ENCODE results near the gene TMEM178B.

Gene TMEM178B

DNA sequence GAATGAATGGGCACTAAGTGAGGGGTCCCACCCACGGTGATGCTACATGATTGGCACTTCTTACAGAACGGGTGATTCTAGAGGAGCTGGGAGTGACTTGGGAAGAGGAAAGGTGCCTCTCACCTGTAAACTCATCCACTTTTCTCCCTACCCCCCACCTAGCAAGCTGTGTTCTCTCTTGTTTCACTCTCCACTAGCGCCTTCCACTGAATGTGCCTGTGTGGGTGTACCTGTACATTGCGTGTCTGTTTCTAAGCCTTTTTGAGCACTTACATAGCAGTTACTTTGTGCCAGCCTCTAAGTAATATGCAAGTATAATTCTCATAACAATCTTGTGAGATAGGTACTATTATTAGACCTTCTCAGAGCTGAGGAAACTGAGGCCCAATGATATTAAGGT is 343.6 kb downstream of the TMEM178B start:
- no peak for DNase-seq (ENCODE audit: low read depth in 2 of 3, low spot score in 2 of 3)

DNA sequence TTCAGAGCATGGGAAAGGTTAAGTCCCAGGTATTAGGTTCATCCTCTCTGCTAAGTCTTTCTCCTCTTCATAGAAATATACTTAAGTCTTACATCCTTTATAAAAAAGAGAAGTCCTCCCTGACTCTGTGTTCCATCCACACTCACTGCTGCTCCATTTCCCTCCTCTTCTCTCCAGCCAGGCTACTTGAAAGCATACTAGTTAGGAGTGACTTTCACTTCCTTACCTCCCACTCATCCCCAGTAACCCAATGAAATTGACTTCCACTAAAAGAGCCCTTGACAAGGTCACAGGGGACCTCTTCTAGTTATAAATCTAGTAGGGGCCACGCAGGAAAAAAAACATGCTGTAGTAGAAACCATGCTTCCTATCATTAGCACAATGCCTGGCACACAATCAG is 344.2 kb downstream of the TMEM178B start:
- DNase-seq (ENCODE audit: low read depth in 2 of 3, low spot score in 2 of 3) = no peak

DNA sequence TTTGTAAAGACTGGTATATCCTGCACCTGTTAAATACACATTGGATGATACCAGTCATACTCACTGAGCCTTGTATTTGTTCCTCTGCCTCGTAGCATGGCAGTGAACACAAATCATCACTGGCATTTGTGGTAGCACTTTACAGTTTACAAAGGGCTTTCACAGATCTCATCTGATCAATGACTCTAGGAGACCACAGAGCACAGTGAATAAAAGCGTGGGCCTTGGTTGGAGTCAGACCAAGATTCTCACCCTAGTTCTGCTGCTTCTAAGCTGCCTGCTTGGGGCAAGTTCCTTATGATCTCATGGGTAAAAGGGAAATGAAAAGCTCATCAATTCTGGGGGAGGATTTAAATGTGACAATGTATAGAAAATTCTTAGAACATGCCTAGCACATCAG is 347.4 kb downstream of the TMEM178B start:
- DNase-seq (ENCODE audit: low read depth in 2 of 3, low spot score in 2 of 3) = no peak

DNA sequence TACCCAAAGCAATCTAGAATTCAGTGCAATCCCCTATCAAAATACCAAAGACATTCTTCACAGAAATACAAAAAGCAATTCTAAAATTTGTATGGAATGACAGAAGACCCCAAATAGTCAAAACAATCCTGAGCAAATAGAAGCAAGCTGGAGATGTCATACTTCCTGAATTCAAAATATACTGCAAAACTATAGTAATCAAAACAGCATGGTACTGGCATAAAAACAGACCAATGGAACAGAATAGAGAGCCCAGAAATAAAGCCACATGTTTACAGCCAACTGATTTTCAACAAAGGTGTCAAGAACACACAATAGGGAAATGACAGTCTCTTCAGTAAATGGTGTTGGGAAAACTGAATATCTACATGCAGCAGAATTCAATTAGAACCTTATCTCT is 353.3 kb downstream of the TMEM178B start:
- DNase-seq (ENCODE audit: low read depth in 2 of 3, low spot score in 2 of 3) = no peak

DNA sequence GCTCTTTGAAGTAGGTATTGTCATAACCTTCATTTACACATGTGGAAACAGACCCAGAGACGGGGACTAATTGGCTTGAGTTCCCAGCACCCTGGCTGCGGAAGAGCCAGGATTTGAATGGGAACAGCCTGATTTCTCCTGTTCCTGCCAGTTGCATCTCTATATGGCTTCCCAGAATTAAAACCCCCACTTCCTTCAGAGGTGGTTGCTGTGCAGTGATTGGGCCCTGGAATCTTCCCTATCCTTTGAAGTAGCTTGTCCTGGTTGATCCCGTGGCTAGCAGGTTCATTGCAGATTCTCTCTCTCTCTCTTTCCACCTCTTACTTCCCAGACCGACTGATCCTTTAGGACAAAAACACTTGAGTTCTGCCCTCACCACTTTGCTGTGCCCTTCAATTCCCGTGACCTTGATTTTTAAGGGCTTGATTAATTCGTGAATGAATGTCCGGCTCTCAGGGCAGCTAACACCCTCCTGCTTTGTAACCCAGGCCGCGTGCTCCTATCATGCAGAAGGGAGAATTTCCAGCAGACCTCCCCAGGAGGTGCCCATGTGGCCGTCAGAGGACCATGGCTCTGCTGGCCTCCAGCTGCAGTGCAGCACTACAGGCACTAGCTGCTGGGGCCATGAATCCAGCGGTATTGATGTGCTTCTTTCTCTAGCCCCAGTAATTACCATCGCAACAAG is 356.7 kb downstream of the TMEM178B start:
- DNase-seq (ENCODE audit: low read depth in 2 of 3, low spot score in 2 of 3) = no peak

DNA sequence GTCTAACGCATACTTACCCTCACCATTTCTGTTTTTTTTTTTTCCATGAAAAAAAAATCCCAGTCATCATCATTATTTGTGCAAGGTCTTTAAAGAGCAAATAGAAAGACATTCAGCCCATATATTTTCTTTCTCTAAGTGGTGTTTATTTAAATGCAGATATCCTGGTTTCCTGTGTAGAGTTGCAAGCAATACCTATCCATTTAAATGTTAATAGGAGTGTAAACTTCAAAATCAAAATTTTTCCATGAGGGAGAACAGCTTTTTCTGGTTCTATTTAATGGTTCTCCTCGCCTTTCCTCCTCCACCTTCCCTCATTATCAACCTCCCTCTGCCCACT is 357.2 kb downstream of the TMEM178B start:
- no peak for DNase-seq (ENCODE audit: low read depth in 2 of 3, low spot score in 2 of 3)

DNA sequence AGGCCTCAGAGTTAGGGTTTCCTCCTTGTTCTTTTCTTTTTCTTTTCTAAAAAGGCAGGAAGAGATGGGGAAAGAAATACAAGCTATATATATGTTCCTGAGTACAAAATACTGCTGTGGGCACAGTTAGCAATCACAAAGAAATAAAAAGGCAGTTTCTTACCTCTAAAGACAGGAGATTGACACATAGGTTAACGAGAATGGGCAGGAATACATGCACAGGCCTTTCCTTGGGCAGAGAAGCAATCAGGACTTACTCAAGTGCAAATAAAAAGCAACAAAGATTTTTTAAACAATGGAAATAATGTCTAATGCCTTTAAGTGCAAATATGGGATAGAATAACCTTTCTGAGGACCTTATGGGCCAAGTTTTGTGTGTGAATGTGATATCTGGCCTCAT is 357.8 kb downstream of the TMEM178B start:
- no peak for DNase-seq (ENCODE audit: low read depth in 2 of 3, low spot score in 2 of 3)

DNA sequence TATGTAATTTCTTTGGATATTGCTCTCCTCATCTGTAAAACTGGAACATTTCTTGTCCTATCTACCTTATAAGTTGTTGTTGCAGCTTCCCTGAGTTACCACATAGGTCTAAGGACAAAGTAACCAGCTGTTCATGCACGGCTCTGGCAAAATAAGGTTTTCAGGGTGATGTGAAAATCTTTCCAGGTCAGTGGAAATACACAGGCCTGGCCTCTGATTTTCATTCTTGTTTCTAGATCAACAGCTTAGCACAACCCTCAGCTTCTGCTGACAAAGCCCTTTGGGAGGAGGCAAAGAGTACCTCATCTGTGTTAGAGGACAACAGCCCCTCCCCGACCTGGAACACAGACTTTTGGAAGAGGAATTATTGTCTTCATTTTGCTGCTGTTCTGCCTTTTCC is 359.8 kb downstream of the TMEM178B start:
- DNase-seq (ENCODE audit: low read depth in 2 of 3, low spot score in 2 of 3) = no peak

DNA sequence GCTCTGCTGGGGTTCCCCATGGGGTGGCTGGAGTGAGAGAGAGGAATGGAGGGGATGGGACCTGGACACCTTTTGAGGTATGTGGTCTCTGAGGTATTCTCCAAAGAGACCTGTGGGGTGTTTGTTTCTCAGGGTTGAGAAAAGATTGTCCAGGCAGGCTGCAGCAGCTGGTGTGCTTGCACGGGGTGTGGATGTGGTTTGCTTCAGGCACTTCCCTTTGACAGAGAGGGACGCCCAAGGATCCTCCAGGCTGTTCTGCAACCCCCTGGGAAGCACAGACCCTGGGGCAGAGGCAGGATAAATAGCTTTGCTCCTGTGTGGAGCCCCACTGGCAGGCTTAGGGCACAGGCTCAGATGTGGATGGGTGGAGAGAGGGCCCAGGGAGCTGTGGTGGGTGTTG is 362.3 kb downstream of the TMEM178B start:
- DNase-seq (ENCODE audit: low read depth in 2 of 3, low spot score in 2 of 3) = no peak

DNA sequence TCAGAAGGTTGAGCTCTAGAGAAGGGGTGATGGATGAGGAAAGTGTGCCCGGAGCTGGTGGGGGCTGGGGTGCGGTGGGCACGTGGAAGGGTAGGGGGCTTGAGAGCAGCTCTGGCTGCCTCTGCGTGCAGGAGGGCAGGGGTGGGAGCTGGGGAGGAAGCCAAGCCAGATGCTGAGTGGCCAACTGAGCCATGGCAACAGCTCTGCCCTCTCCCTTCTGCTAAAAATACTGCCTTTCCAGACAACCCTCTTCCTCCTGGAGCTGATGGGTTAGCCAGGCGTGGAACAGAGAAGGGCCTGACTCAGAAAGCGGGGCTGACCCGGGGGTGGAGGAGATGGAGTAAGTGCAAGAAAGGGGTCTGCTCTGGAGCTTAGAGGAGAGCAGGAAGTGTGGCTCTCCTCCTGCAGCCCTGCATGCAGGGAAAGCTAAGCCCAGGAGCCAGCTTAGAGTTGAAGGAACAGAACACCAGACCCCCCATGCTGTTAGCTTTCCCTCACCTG is 362.8 kb downstream of the TMEM178B start:
- DNase-seq (ENCODE audit: low read depth in 2 of 3, low spot score in 2 of 3) = no peak

DNA sequence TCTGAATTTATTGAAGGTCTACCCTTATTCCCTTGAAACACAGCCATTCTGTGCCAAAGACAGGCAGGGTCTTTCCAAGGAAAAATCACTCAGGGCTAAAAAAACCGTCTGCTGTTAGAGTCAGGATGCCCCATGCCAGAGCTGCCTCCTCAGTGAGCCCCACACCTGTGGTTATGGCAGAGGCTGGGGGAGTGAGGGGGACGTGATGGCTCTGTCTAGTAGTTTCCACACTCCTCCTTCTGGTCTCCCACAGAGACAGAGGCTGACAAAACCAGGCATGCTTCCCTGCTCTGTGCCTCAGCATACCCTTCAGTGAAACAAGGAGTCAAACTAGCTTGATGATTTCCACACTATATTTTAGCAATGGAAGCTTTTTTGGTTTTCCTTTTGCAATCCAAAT is 365.3 kb downstream of the TMEM178B start:
- no peak for DNase-seq (ENCODE audit: low read depth in 2 of 3, low spot score in 2 of 3)

DNA sequence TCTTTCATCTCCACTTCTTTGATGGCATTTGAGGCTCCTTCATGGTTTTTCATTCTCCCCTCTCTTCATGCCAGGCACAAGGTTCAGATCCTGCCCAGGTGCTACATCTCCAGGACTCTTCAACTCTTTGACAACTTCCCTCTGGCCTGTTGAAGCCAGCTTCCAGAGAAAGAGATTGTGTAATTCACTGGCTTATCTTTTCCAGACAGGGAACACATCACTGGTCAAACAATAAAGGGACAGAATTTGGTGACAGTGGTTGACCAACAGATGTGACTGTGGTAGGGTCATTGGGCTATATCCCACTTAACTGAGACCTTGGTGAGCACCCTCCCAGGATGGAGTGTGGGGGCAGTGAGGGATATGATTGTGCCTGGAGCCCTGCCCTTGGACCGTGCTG is 365.9 kb downstream of the TMEM178B start:
- no peak for DNase-seq (ENCODE audit: low read depth in 2 of 3, low spot score in 2 of 3)

DNA sequence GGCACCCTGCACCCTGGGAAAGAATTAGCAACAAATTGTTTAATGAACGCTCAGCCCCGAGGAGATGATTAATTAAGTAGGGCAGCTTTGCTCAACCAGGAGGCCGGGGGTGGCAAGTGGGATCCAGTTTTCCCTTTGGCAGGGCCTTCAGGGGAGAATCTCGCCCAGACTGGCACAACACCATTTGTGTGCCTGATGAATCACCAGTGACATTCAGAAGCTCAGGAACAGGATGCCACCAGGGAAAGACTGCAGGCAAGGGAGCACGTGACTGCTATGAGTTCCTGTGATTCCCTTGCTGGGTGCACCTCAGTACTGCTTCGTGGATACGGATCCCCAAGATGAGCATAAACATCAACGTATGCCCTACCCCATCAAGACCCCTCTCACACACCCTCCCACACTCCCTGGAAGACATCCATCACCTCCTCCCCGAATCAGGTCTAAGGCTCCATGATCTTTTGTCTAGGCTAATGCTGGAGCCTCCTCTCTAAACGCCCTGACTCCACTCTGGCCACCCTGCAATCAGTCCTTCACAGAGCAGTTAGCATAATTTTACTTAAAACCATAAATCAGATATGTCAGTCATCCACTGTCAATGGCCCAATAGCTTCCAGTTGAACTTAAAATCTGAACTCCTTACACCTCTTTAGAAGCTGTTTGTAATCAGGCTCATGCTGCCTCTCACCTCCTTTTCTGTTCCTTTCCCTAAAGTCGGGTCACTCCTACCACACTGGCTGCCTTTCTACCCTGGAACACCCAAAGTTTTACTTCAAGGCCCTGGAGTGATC is 368.2 kb downstream of the TMEM178B start:
- no peak for DNase-seq (ENCODE audit: low read depth in 2 of 3, low spot score in 2 of 3)

DNA sequence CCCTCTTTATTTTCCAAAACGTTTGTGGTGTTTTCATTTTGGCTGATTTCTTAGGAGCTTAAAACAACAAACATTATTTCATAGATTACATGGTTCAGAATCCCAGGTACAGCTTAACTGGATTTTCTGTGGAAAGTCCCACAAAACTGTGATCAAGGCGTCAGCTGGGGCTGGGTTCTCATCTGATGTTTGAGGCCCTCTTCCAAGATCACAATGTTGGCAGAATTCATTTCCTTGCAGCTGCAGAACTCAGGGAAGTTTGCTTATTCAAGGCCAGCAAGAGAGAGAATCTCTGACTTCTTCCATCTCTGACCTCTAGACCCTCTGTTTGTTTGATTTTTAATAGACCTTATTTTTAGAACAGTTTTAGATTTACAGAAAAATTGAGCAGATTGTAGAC is 368.9 kb downstream of the TMEM178B start:
- DNase-seq (ENCODE audit: low read depth in 2 of 3, low spot score in 2 of 3) = no peak

DNA sequence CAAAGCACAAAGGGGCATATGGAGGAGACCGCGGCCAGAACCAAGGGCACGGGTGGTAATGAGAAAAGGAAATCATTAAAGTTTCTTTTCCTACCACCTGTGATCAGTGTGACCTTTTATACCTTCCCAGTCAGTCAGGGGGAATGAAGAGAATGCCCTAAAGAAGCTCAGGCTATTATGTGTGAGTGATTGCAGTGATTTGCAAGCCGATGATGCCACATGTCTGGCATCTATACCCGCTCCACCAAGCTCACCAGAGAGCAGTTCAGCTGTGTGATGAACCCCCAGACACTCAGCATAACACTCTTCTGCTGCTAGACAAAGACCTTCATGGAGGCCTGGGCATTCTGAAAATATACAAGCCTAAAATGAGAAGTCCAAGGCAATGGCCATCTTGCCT is 371.1 kb downstream of the TMEM178B start:
- DNase-seq (ENCODE audit: low read depth in 2 of 3, low spot score in 2 of 3) = no peak

DNA sequence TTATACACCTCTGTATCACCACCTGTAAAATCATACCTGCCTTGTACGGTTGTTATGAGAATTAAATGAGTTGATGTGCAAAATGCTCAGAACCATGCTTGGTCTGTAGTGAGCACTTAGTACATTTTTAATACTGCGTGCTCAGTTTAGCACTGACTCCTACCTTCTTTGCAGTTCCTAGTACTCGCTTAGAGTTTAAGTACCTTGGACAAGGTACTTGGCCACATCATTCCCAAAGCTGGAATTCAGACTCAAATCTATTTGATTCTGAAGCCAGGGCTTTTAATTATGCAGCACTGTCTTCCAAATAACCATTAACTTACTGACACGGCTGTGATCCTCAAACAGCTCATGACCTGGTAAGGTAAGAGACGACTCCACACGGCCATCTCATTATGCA is 377.4 kb downstream of the TMEM178B start:
- no peak for DNase-seq (ENCODE audit: low read depth in 2 of 3, low spot score in 2 of 3)

DNA sequence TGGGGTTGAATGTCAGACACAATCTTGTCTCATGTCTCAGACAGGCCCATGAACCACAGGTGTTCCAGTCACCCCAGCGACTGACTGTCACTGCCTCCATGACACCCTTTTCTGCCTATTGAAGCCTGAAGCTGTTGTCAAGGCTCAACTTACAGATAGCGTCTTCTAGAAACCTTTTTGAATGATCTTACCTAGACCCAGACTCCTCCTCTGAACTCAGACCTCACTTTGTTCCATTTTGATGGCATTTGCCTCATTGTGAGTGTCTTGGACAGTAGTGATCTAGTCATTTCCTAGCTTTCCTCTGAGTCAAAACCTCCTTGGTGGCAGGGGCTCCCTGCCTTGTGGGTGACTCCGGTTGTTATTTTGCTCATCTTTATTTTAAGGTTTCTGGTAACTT is 379.0 kb downstream of the TMEM178B start:
- DNase-seq (ENCODE audit: low read depth in 2 of 3, low spot score in 2 of 3) = no peak

DNA sequence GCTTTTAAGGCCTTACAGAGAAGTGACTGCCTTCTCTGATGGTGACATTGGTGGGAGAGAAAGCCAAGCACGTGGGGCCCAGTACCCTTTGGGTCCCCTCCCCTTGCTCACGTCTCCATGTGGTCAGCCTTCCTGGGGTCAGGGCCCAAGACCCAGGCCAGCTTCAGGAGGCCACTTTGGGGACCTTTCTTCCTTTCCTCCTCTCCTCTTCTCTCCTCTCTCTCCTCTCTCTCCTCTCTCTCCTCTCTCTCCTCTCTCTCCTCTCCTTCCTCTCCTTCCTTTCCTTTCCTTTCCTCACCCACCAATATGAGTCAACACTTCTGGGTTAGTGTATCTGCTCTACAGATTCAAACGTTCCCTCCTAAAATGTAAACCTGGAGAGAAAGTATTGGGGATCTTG is 380.5 kb downstream of the TMEM178B start:
- no peak for DNase-seq (ENCODE audit: low read depth in 2 of 3, low spot score in 2 of 3)

DNA sequence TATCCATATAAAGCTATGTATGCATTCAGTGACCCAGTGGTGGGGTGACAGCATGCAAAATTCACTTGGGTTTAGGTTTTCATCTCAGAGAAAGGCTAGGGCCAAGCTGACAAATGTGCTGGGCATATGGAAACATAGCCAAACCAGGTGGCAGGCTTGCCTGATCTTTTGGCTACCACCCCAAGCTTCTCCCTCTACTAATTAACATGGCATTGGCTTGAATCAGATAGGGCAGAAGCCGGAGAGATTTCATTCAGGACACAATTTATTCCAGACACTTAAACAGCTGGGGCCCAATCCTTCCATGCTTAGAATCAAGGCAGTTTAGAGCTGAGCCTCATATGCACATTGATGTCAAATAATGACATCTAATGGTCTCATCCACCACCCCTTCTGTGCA is 381.9 kb downstream of the TMEM178B start:
- DNase-seq (ENCODE audit: low read depth in 2 of 3, low spot score in 2 of 3) = no peak

DNA sequence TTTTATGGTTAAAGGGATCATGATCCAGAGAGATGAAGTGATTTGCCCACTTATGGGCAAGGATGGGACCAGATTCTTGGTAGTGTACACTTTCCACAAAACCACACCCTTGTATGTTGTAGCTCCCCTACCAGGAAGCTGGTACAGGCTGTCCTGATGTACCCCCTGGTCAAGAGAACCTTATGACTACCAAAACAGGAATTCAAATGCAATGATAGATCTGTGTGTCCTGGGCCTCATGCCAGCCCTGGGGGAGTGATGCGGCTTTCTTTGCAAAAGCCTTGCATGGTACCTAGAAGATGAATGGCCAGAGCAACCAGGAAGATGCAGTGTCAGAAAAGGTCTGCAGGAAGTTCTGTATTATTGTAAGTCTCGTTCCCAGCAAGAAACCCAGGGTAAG is 382.4 kb downstream of the TMEM178B start:
- no peak for DNase-seq (ENCODE audit: low read depth in 2 of 3, low spot score in 2 of 3)

DNA sequence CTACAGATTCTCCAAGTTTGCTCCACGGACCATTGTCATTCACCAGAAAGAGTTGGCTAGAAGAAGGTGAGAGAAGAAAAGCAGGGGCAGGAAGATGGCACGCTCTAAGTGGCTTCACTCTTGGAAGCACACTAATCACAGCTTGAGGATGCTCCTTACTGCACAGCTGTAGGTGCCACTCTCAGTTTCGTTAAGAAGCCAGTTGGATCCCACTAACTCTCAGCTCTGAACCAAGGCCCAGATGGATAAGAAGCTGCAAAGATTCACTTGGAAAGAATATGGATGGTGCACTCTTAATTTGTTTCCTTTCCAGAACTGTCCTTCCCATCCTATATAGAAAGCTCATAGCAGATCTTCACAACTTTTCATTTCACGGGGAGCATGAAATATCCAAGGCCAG is 382.8 kb downstream of the TMEM178B start:
- DNase-seq (ENCODE audit: low read depth in 2 of 3, low spot score in 2 of 3) = no peak

DNA sequence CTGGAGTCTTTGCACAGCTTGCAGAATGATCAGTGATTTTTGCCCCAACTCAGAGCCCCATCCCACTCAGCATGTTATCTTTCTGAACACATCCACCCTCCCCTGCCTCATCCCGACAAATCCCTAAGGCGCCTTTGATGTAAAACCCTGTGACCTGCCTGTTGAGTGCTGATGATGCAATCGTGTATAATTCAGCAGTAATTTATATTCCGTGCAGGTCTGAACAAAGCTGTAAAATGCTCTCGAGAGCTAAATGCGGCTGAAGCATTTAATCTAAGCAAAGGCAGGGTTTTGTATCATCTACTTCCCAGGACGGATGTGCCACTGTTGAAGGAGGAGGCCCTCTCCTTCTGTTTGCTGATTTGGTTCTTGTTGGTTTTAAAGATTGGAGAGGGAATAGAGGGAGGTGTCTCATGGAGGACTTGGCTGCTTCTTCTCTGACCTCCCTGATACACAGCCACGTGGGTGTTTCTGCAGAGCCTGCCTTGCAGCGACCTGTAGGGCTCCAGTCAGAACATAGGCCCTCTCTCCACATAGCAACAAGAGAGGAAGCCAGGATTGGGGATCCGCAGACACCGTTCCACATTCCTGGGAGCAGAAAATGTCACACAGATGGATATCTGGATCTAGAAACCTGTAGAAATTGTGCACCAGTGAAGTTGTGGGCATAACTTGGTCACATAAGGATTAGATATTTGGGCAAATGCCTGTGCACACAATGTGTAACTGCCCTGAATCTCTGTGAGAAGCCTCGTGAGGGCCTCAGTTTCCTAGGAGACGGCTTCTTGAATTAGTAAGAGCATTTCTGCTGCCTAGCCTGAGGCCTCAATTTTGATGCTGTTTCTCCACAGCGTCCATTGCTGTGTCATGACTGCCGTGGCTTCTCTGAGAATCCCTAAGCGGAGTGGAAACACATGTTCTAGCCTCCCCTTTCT is 387.2 kb downstream of the TMEM178B start:
- no peak for DNase-seq (ENCODE audit: low read depth in 2 of 3, low spot score in 2 of 3)

All from activated CD8-positive, alpha-beta memory T cell treated with anti-CD3 and anti-CD28 coated beads for 48 hours (primary cell).